Measurements from ENCODE around the gene RBCK1. TPM values are rescaled to one million over a fixed set of nuclear protein-coding genes. Genes with fewer than 3 reads are reported as not detected.

RBCK1 gene
- total and polyA plus RNA-seq, 9 of the 15 experiments (the other 6 are each of a cell fraction or from before 2014, with no cell fraction given), result 5.9 to 59.3 (median 26.5) TPM

DNA sequence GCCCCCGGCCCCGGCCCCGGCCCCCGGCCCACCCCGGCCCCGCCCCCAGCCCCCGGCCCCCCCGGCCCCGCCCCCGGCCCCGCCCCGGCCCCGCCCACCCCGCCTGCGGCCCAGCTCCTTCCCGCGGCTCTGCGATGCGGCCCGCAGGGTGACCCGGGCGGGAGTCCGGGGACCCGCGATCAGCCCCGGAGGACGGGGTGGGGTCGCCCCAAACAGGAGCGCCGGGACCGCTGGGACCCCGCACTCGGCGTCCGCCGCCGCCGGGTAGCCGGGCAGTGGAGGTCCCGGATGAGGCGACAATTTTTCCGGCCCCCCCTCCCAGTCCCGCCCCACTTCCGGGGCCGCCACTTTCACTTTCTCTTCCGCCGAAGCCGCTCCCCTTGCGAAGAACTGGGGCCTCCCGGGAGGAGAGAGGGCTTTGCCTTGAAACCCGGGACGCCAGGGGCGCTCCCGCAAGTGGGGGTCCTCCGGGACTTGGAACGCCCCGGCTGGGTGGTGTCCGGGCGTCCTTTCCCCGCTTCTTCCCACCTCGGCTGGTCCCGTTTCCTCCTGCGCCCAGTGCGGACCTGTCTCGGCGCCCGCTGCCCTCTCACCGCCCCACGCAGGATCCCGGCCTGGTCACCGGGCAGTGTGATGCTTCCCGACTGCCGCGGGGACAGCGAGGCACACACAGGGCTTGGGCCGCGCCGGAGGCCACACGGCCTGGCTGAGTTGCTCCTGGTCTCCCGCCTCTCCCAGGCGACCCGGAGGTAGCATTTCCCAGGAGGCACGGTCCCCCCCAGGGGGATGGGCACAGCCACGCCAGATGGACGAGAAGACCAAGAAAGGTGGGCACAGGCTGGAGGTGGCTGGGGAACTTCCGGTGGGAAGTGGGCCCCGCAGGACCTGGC is at the start of gene RBCK1 (continued):
- peak; percentile 90 for TF ChIP-seq IRF1 (CRISPR knock-in tag; IDR thresholded peaks at IDR 0.05; ENCODE audit: borderline replicate concordance)
- peak; percentile 74 for TF ChIP-seq ETS1 (conservative IDR thresholded peaks at IDR 0.05; ENCODE audit: control insufficient read depth, low read depth, low read length)
- TF ChIP-seq RBBP5 (IDR thresholded peaks at IDR 0.05; ENCODE audit: borderline replicate concordance, insufficient read depth, low read length, poor library complexity, severe bottlenecking), result peak; percentile 90
- TF ChIP-seq MCM2 (IDR thresholded peaks at IDR 0.05; ENCODE audit: low read depth), result no peak
- no peak for TF ChIP-seq MYBL2 (IDR thresholded peaks at IDR 0.05; ENCODE audit: low read depth)
- no peak for TF ChIP-seq MYBL2 (CRISPR knock-in tag; IDR thresholded peaks at IDR 0.05; ENCODE audit: borderline replicate concordance)
- no peak for TF ChIP-seq KAT2B (IDR thresholded peaks at IDR 0.05; ENCODE audit: low read depth, low read length)
- no peak for TF ChIP-seq ZFP1 (CRISPR knock-in tag; IDR thresholded peaks at IDR 0.05)
- TF ChIP-seq U2AF2 (optimal IDR thresholded peaks at IDR 0.05; ENCODE audit: low read depth, low read length), result no peak
- peak; percentile 45; the same call in 1 of the 2 replicates for TF ChIP-seq NFE2 (IDR thresholded peaks at IDR 0.05; ENCODE audit: low read depth)
- TF ChIP-seq, protein P1, sequence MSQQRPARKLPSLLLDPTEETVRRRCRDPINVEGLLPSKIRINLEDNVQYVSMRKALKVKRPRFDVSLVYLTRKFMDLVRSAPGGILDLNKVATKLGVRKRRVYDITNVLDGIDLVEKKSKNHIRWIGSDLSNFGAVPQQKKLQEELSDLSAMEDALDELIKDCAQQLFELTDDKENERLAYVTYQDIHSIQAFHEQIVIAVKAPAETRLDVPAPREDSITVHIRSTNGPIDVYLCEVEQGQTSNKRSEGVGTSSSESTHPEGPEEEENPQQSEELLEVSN (IDR thresholded peaks at IDR 0.05; ENCODE audit: borderline replicate concordance in 1 of 2, extremely low read depth in 1 of 2, insufficient read depth in 1 of 2, insufficient read length in 1 of 2, low read depth in 1 of 2, low read length in 1 of 2, poor library complexity in 1 of 2, severe bottlenecking in 1 of 2), result peak in 1 of 2 experiments; percentile 51
- peak; percentile 13 for TF ChIP-seq KDM5B (IDR thresholded peaks at IDR 0.05; ENCODE audit: insufficient replicate concordance, low read depth, low read length)
- TF ChIP-seq FOSL1 (tag; conservative IDR thresholded peaks at IDR 0.05), result no peak
- 0 out of 2 replicates have a peak, but pooled peaks have one; percentile 28 for TF ChIP-seq ATF6 (CRISPR knock-in tag; IDR thresholded peaks at IDR 0.05)
- peak; percentile 100 for TF ChIP-seq IRF2 (CRISPR knock-in tag; IDR thresholded peaks at IDR 0.05)
- peak; percentile 54 for TF ChIP-seq TAF9B (IDR thresholded peaks at IDR 0.05; ENCODE audit: partially characterized antibody)
- peak; percentile 35; the same call in 1 of the 2 replicates for TF ChIP-seq SP1 (CRISPR knock-in tag; IDR thresholded peaks at IDR 0.05)
- no peak for TF ChIP-seq ZNF184 (CRISPR knock-in tag; IDR thresholded peaks at IDR 0.05)
- TF ChIP-seq TAF7 (tag; IDR thresholded peaks at IDR 0.05), result no peak
- TF ChIP-seq ARID2 (IDR thresholded peaks at IDR 0.05), result no peak
- no peak for TF ChIP-seq ZNF695 (CRISPR knock-in tag; IDR thresholded peaks at IDR 0.05)
- TF ChIP-seq GTF2E2 (tag; IDR thresholded peaks at IDR 0.05), result peak; percentile 56; the same call in 1 of the 2 replicates
